K562 (cell line): Measurements from ENCODE around the gene DPAGT1. TPM values are rescaled to one million over a fixed set of nuclear protein-coding genes. Genes with fewer than 3 reads are reported as not detected.

ENCODE experiments used
- ATAC-seq: fragments of 200-7000 bp; cut with Tn5 transposase; 3 replicates; pipeline ENCODE4 v1.9.1; 2020; ENCODE audit warnings: moderate library complexity
- BruUV-seq: library from RNA; stranded (reverse); fragments of 400-500 nt; replicated peaks from 2 replicates; lab custom pipeline; 2021; lab: Mats Ljungman, UMichigan
- CTCF ChIA-PET: fragments of 300-600 bp; formaldehyde crosslinking; extraction: SDS; loops from one replicate; lab custom pipeline; 2021; ENCODE audit warnings: low intra/inter-chr PET ratio; lab: Yijun Ruan, JAX
- POLR2A ChIA-PET: fragments of 300-600, 350-650 bp; sonication (Branson Sonifier 250); formaldehyde crosslinking; extraction: SDS; loops from one replicate; lab custom pipeline; 2021; ENCODE audit warnings: antibody characterized with exemption, inconsistent platforms; lab: Yijun Ruan, JAX
- DNase-seq, 4 experiments: peaks; one replicate each; pipeline versions ENCODE4 v3.0.0 to v3.0.0-alpha.2; 2011 to 2018; ENCODE audit warnings: low spot score in 3 of 4, mixed read lengths in 3 of 4; ENCODE audit errors: extremely low read depth in 1 of 4
- FAIRE-seq: peaks from 2 replicates; lab custom pipeline; 2011; peaks lifted over from hg19 to GRCh38; lab: Jason Lieb, UNC
- H2AFZ ChIP-seq: 2 replicates; pipeline ENCODE4 v1.6.0; 2011; ENCODE audit warnings: low read depth, low read length, control low read depth, inconsistent platforms
- H3K27ac ChIP-seq: fragments of 200-600 bp; 3 replicates; pipeline ENCODE4 v1.8.0; 2011; ENCODE audit warnings: low read depth, mild to moderate bottlenecking, control low read depth, inconsistent platforms, low read length, moderate library complexity, mixed read lengths; ENCODE audit errors: extremely low read depth
- H3K27me3 ChIP-seq, 2 experiments: fragments of 300-600 bp in 1 of 2; 2 replicates in 1 of 2; 3 replicates in 1 of 2; pipeline versions ENCODE4 v1.6.0 to v1.8.0; 2011; ENCODE audit warnings: inconsistent platforms in 2 of 2, low read length in 2 of 2, mild to moderate bottlenecking in 1 of 2, mixed read lengths in 1 of 2, moderate library complexity in 1 of 2; ENCODE audit not compliant: control insufficient read depth in 2 of 2, insufficient read depth in 2 of 2
- H3K36me3 ChIP-seq: fragments of 300-600 bp; 3 replicates; pipeline ENCODE4 v1.8.0; 2011; ENCODE audit warnings: mild to moderate bottlenecking, low read length, inconsistent platforms; ENCODE audit not compliant: control insufficient read depth, insufficient read depth
- H3K4me1 ChIP-seq, 2 experiments: fragments of 200-600 bp in 1 of 2; replicated peaks in 1 of 2; 2 replicates in 1 of 2; 3 replicates in 1 of 2; pipeline versions ENCODE4 v1.5.1 to v1.8.0; 2011; ENCODE audit warnings: inconsistent platforms in 2 of 2, low read length in 2 of 2, mild to moderate bottlenecking in 1 of 2, mixed read lengths in 1 of 2, moderate library complexity in 1 of 2; ENCODE audit not compliant: control insufficient read depth in 2 of 2, insufficient read depth in 2 of 2
- H3K4me2 ChIP-seq: 2 replicates; pipeline ENCODE4 v1.6.1; 2011; ENCODE audit warnings: low read length, control low read depth, inconsistent platforms, mixed read lengths; ENCODE audit not compliant: insufficient read depth
- H3K4me3 ChIP-seq: fragments of 200-600 bp; sonication (generic), shearing (Covaris generic); 2 replicates; pipeline ENCODE4 v1.5.1; 2016; ENCODE audit warnings: control low read depth, inconsistent platforms
- H3K79me2 ChIP-seq: fragments of 200-600 bp; 3 replicates; pipeline ENCODE4 v1.8.0; 2011; ENCODE audit warnings: low read length, inconsistent platforms; ENCODE audit not compliant: control insufficient read depth, insufficient read depth
- H3K9ac ChIP-seq, 2 experiments: 2 replicates each; pipeline versions ENCODE4 v1.6.0 to v1.6.1; 2011; ENCODE audit warnings: low read depth in 2 of 2, low read length in 2 of 2, control low read depth in 1 of 2, inconsistent platforms in 1 of 2, mild to moderate bottlenecking in 1 of 2, mixed read lengths in 1 of 2; ENCODE audit not compliant: insufficient read depth in 1 of 2
- H3K9me1 ChIP-seq: one replicate; pipeline ENCODE4 v1.6.0; 2011; ENCODE audit warnings: inconsistent platforms, mild to moderate bottlenecking, low read length, moderate library complexity; ENCODE audit not compliant: control insufficient read depth, insufficient read depth
- H3K9me3 ChIP-seq: replicated peaks from 2 replicates; pipeline ENCODE4 v1.5.1; 2011; ENCODE audit warnings: low read depth, low read length, inconsistent platforms; ENCODE audit not compliant: control insufficient read depth, insufficient read depth
- H4K20me1 ChIP-seq: replicated peaks from 2 replicates; pipeline ENCODE4 v1.6.1; 2011; ENCODE audit warnings: low read length, inconsistent platforms, mixed read lengths; ENCODE audit not compliant: control insufficient read depth, insufficient read depth
- ATF3 ChIP-seq, 2 experiments: fragments of 450-650 bp in 1 of 2; sonication (generic) in 1 of 2; formaldehyde crosslinking in 1 of 2; IDR thresholded peaks in 1 of 2; conservative IDR thresholded peaks in 1 of 2; 2 replicates each; pipeline versions ENCODE4 v1.6.1 to v1.8.1; 2016 to 2023; ENCODE audit warnings: mild to moderate bottlenecking in 2 of 2, moderate library complexity in 2 of 2, inconsistent platforms in 1 of 2, missing genetic modification reagents in 1 of 2
- E4F1 ChIP-seq: fragments of 250-450 bp; sonication (Bioruptor Pico); IDR thresholded peaks from 2 replicates; pipeline ENCODE4 v1.5.0; 2021; ENCODE audit warnings: mild to moderate bottlenecking, borderline replicate concordance
- MAX ChIP-seq: sonication (generic); formaldehyde crosslinking; IDR thresholded peaks from 2 replicates; pipeline ENCODE4 v1.9.0; 2022; ENCODE audit warnings: mild to moderate bottlenecking, missing genetic modification reagents
- MEF2A ChIP-seq: IDR thresholded peaks from 2 replicates; pipeline ENCODE4 v1.6.1; 2011; ENCODE audit warnings: low read depth, mild to moderate bottlenecking, low read length, moderate library complexity; ENCODE audit not compliant: control insufficient read depth
- MTF1 ChIP-seq: fragments of 250-450 bp; sonication (Bioruptor Pico); IDR thresholded peaks from 2 replicates; pipeline ENCODE4 v1.9.0; 2021; ENCODE audit warnings: moderate library complexity, mild to moderate bottlenecking, inconsistent platforms, borderline replicate concordance
- WGBS: fragments of 100-300 bp; shearing (Covaris generic); methylation state at CpG from one replicate; pipeline ENCODE4 v1.1.6; 2016; ENCODE audit warnings: low coverage, mixed read lengths; ENCODE audit not compliant: insufficient coverage; ENCODE audit errors: missing lambda C conversion rate; 5-methylcytosine and 5-hydroxymethylcytosine counted together
- in situ Hi-C: fragments of 300-500 bp; cut with MboI; formaldehyde crosslinking; loops from 4 replicates; pipeline ENCODE4 v1.15.0; 2018; ENCODE audit warnings: inconsistent platforms, mixed read lengths
- intact Hi-C: fragments of 100-400 bp; cut with micrococcal nuclease; formaldehyde crosslinking; loops from 2 replicates; pipeline ENCODE4 v1.14.2; 2022
- polyA plus RNA-seq, 8 experiments: library from polyadenylated mRNA; depleted of rRNA in 4 of 8; stranded (reverse) in 5 of 8; unstranded in 3 of 8; fragments of >200 nt; fragmentation: Nextera tagmentation in 2 of 8; fragmentation: Illumina TruSeq in 1 of 8; extraction: Ambion mirVana in 2 of 8; extraction: Trizol in 1 of 8; gene quantifications; 2 replicates each; pipeline versions ENCODE4 v1.2.1 to v1.2.3, GENCODE V29; 2011 to 2014; ENCODE audit warnings: inconsistent platforms in 1 of 8, missing spikeins in 1 of 8
- total RNA-seq, 7 experiments: library from RNA; depleted of rRNA in 6 of 7; stranded (reverse); fragments of >200 nt in 6 of 7; fragmentation: Illumina TruSeq in 2 of 7; extraction: Trizol in 2 of 7; gene quantifications; 2 replicates each; pipeline versions ENCODE4 v1.2.1 to v1.2.3, GENCODE V29; 2011 to 2021; ENCODE audit warnings: low replicate concordance in 1 of 7

Gene DPAGT1
- total and polyA plus RNA-seq, 9 of the 15 experiments (the other 6 are each of a cell fraction or from before 2014, with no cell fraction given), result 29.9 to 135 (median 85.0) TPM

- TF ChIP-seq E4F1 (CRISPR knock-in tag) (no peak), ATF3 (IDR thresholded peaks at IDR 0.05) (no peak), ATF3 (CRISPR knock-in tag; conservative IDR thresholded peaks at IDR 0.05) (no peak), MAX (CRISPR knock-in tag) (no peak)
These were observed 25.1 kb upstream of the DPAGT1 start (continued) for GRCh38 chr11:119126675-119127268.

- H4K20me1 ChIP-seq, result no peaks in the 10 kb centered on the region
- no peaks in the 10 kb centered on the region for H3K27me3 ChIP-seq
- in situ Hi-C loops, result no loop called here
- H3K79me2 ChIP-seq, result peaks cover 20% of the 10 kb centered on the region
- no peak overlapping the region for H3K4me2 ChIP-seq
- no peak overlapping the region for H2AFZ ChIP-seq
- 60% methylated on average over 6 of the region's 6 CpGs for WGBS
- peaks cover 5 to 12% of the 10 kb centered on the region in 2 experiments; a peak in 4 of 5 replicates for H3K4me1 ChIP-seq
- no peak for TF ChIP-seq MTF1
- TF ChIP-seq MEF2A, result 0 out of 2 replicates have a peak, but pooled peaks have one; percentile 55
- no TSS peak for BruUV-seq
- CTCF ChIA-PET, result no interaction called here
- intact Hi-C loops, result no loop called here
- FAIRE-seq (no peak), DNase-seq (peak in 1 of 4 experiments; percentile 19), ATAC-seq (no peak)
- H3K9me1 ChIP-seq, result no peaks in the 10 kb centered on the region
- H3K4me3 ChIP-seq, result no peak overlapping the region
- peaks cover 28% of the 10 kb centered on the region; the same call in 1 of the 3 replicates for H3K36me3 ChIP-seq
- no peaks in the 10 kb centered on the region for H3K9me3 ChIP-seq
- no peak overlapping the region for H3K9ac ChIP-seq
- POLR2A ChIA-PET, result interaction anchor here (1.2 to 1.5 kb wide), 2 partner anchors 19 to 31 kb away, joined by 5 read pairs; partner anchors contain the start of gene C2CD2L
- H3K27ac ChIP-seq, result no peak overlapping the region
These were observed 24.2 kb upstream of the DPAGT1 start for GRCh38 chr11:119125821-119126220.
